Measurements from ENCODE around the gene OVAAL.

The OVAAL gene

GRCh38 chr1:180581635-180582039 lies 22.9 kb downstream of the OVAAL start:
- Histone ChIP-seq H3K27ac (no peak overlapping the region), H3K4me3 (no peak overlapping the region), H3K4me1 (no peaks in the 10 kb centered on the region), H3K27me3 (no peaks in the 10 kb centered on the region), H4K20me1 (no peaks in the 10 kb centered on the region), H3K9me3 (no peaks in the 10 kb centered on the region), H3K36me3 (no peaks in the 10 kb centered on the region), H3K4me2 (no peak overlapping the region), H3K9ac (no peak overlapping the region)
- TF ChIP-seq Cebpa-rat (IDR thresholded peaks at IDR 0.05): no peak

DNA sequence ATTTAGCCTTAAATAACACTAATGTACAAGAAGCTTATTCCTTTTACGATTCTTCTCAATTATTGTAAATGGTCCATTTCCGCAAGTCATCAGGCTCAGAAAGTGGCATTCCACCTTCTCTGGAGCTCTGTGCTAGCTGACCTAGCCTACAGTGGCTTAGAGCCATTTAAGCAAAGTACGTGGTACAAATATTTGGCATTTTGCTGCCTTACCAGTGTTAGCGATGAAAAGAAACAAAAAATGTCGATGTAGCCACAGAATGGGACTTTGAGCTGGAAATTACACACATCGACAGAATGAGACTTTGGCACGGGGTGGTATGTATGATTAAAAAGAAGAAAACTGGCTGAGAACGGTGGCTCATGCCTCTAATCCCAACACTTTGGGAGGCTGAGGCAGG lies 26.1 kb downstream of the OVAAL start:
- Histone ChIP-seq H3K27ac (no peak overlapping the region), H3K4me1 (no peaks in the 10 kb centered on the region), H3K4me2 (no peak overlapping the region), H3K9ac (no peak overlapping the region), H4K20me1 (no peaks in the 10 kb centered on the region), H3K9me3 (no peaks in the 10 kb centered on the region; the same call in 1 of the 2 replicates), H3K4me3 (no peak overlapping the region), H3K36me3 (no peaks in the 10 kb centered on the region), H3K27me3 (no peaks in the 10 kb centered on the region)
- TF ChIP-seq Cebpa-rat (IDR thresholded peaks at IDR 0.05): no peak

- Histone ChIP-seq H3K27ac (no peak overlapping the region), H3K4me3 (no peak overlapping the region), H3K4me1 (no peaks in the 10 kb centered on the region), H3K36me3 (no peaks in the 10 kb centered on the region), H3K27me3 (no peaks in the 10 kb centered on the region), H3K9ac (no peak overlapping the region), H3K9me3 (no peaks in the 10 kb centered on the region; the same call in 1 of the 2 replicates), H4K20me1 (no peaks in the 10 kb centered on the region), H3K4me2 (no peak overlapping the region)
- no peak for TF ChIP-seq Cebpa-rat (IDR thresholded peaks at IDR 0.05)
Observed at GRCh38 chr1:180585994-180586359, 27.2 kb downstream of the OVAAL start.

- H3K4me3 ChIP-seq: no peak overlapping the region
- H4K20me1 ChIP-seq: no peaks in the 10 kb centered on the region
- H3K4me2 ChIP-seq: no peak overlapping the region
- H3K4me1 ChIP-seq: no peaks in the 10 kb centered on the region
- no peaks in the 10 kb centered on the region for H3K27me3 ChIP-seq
- H3K9me3 ChIP-seq: no peaks in the 10 kb centered on the region; the same call in 1 of the 2 replicates
- no peaks in the 10 kb centered on the region for H3K36me3 ChIP-seq
- H3K9ac ChIP-seq: no peak overlapping the region
- no peak overlapping the region for H3K27ac ChIP-seq
- no peak for TF ChIP-seq Cebpa-rat (IDR thresholded peaks at IDR 0.05)
Observed at GRCh38 chr1:180586671-180587155, 27.9 kb downstream of the OVAAL start.

DNA sequence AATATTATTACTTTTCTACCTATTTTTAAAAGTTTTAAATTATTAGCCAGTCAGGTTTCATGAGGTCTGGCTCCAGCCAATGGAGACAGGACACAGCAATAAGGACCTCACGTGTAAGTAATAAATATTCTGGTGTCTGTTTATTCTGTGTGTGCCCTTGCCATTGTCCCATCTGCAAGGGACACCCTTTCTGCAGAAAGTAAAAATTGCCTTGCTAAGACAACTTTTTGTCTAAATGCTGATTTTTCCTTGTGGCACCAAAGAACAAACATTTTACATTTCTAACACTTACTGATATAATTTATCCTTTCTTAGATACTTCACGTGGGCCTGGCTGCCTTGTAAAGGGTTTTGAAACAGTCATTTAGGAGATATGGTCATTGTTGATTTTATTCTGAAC lies 29.4 kb downstream of the OVAAL start:
- H3K36me3 ChIP-seq: no peaks in the 10 kb centered on the region
- no peak overlapping the region for H3K4me2 ChIP-seq
- TF ChIP-seq Cebpa-rat (IDR thresholded peaks at IDR 0.05): no peak

DNA sequence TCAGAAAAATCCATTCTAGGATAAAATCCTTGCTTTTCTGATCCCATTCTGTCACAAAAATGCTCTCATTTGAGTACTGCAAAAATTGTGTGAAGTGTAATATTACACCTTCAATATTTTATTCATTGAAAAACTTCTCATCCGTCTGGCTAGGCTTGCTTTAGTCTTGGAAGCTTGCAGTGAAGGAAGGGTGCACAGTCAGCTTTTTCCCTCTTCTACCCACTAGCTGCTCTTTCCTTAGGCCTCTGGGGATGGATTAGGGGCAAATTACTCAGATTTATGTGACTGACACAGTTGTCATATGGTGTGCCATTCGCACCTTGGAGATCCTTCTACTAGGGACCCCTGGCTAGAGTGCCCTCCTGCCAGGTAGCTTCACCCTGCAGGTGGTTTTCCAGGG lies 32.1 kb downstream of the OVAAL start:
- H3K9me3 ChIP-seq: no peaks in the 10 kb centered on the region; the same call in 1 of the 2 replicates
- H3K27ac ChIP-seq: no peak overlapping the region
- no peaks in the 10 kb centered on the region for H4K20me1 ChIP-seq
- no peak overlapping the region for H3K4me2 ChIP-seq
- no peak for TF ChIP-seq Cebpa-rat (IDR thresholded peaks at IDR 0.05)
- no peaks in the 10 kb centered on the region for H3K4me1 ChIP-seq
- no peak overlapping the region for H3K9ac ChIP-seq
- no peaks in the 10 kb centered on the region for H3K36me3 ChIP-seq
- no peaks in the 10 kb centered on the region for H3K27me3 ChIP-seq
- no peak overlapping the region for H3K4me3 ChIP-seq

More for the DNA sequence above, 29.4 kb downstream of the OVAAL start:
- H3K9ac ChIP-seq: no peak overlapping the region
- no peaks in the 10 kb centered on the region for H3K4me1 ChIP-seq
- no peaks in the 10 kb centered on the region for H4K20me1 ChIP-seq
- no peak overlapping the region for H3K4me3 ChIP-seq
- H3K27me3 ChIP-seq: no peaks in the 10 kb centered on the region
- no peak overlapping the region for H3K27ac ChIP-seq
- no peaks in the 10 kb centered on the region; the same call in 1 of the 2 replicates for H3K9me3 ChIP-seq

DNA sequence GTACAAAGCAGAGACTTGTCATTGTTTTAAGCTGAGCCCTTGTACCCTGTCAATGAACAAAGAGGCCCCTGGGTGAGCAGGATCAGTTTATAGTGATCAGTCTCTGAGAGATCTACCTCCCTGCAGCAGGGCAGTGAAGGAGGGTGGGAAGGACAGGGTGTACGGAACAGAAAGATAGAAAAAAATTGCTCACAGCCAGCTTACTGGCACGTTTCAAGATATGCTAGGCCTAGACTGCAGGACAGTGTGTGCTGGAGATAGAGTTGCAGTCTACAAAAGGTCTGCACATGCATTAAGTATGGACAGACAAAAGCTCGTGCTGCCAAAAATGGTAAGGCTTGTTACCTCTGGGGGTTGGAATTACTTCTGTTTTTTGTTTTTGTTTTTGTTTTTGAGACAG lies 34.6 kb downstream of the OVAAL start:
- no peaks in the 10 kb centered on the region for H4K20me1 ChIP-seq
- no peak overlapping the region for H3K4me3 ChIP-seq
- H3K27ac ChIP-seq: no peak overlapping the region
- no peaks in the 10 kb centered on the region for H3K36me3 ChIP-seq
- H3K27me3 ChIP-seq: no peaks in the 10 kb centered on the region
- no peak overlapping the region for H3K9ac ChIP-seq
- H3K9me3 ChIP-seq: no peaks in the 10 kb centered on the region; the same call in 1 of the 2 replicates
- no peaks in the 10 kb centered on the region for H3K4me1 ChIP-seq
- TF ChIP-seq Cebpa-rat (IDR thresholded peaks at IDR 0.05): no peak
- no peak overlapping the region for H3K4me2 ChIP-seq

- Histone ChIP-seq H3K4me1 (no peaks in the 10 kb centered on the region), H4K20me1 (no peaks in the 10 kb centered on the region), H3K27ac (no peak overlapping the region), H3K36me3 (no peaks in the 10 kb centered on the region), H3K4me2 (no peak overlapping the region), H3K9me3 (no peaks in the 10 kb centered on the region), H3K27me3 (no peaks in the 10 kb centered on the region), H3K4me3 (no peak overlapping the region), H3K9ac (no peak overlapping the region)
- TF ChIP-seq Cebpa-rat (IDR thresholded peaks at IDR 0.05): no peak
Observed at GRCh38 chr1:180594723-180595122, 36.0 kb downstream of the OVAAL start.

DNA sequence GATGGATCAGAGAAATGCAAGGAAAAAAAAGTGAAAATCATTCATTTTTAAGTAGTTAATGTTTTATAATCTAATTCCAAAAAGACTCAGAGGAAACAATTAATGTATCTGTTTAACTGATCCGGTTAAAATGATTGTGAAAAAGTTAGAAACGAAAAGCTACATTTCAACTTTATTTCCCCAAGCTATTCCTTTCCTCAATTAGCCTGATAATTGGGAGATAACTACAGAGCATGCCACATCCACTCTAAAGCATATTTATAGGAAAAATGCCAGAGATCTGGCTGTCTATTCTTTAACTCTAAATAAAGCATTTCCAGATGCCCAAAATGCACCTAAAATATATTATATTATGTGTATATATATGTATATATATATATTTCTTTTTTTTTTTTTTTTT lies 37.2 kb downstream of the OVAAL start:
- Histone ChIP-seq H3K4me3 (no peak overlapping the region), H3K9ac (no peak overlapping the region), H3K4me1 (no peaks in the 10 kb centered on the region), H3K4me2 (no peak overlapping the region), H3K9me3 (no peaks in the 10 kb centered on the region), H3K36me3 (no peaks in the 10 kb centered on the region), H4K20me1 (no peaks in the 10 kb centered on the region), H3K27me3 (no peaks in the 10 kb centered on the region), H3K27ac (no peak overlapping the region)
- no peak for TF ChIP-seq Cebpa-rat (IDR thresholded peaks at IDR 0.05)

DNA sequence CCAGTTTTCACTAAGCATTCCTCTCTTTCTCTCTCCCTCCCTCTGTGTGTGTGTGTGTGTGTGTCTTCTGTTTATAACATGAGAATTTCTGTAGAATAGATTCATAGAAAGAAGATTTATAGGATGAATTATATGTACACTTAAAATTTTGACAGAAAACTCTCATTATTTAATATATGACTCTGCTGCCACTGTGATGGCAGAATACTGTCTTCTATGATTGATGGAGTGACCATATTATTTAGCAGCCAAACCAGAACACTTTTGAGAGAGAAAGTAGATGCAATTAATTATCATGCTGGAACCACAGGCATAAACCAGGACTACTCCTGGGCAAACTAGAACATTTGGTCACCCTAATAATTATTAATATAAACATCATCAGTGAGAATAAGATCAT lies 38.8 kb downstream of the OVAAL start:
- Histone ChIP-seq H3K4me2 (no peak overlapping the region), H3K9ac (no peak overlapping the region), H3K4me1 (no peaks in the 10 kb centered on the region), H3K4me3 (no peak overlapping the region), H3K27me3 (no peaks in the 10 kb centered on the region), H3K27ac (no peak overlapping the region), H3K9me3 (no peaks in the 10 kb centered on the region), H4K20me1 (no peaks in the 10 kb centered on the region), H3K36me3 (no peaks in the 10 kb centered on the region)
- TF ChIP-seq Cebpa-rat (IDR thresholded peaks at IDR 0.05): no peak

- no peak overlapping the region for H3K4me3 ChIP-seq
- H3K4me1 ChIP-seq: no peaks in the 10 kb centered on the region
- H3K4me2 ChIP-seq: no peak overlapping the region
- no peaks in the 10 kb centered on the region for H3K36me3 ChIP-seq
- H4K20me1 ChIP-seq: no peaks in the 10 kb centered on the region
- H3K9ac ChIP-seq: no peak overlapping the region
- TF ChIP-seq Cebpa-rat (IDR thresholded peaks at IDR 0.05): no peak
- no peaks in the 10 kb centered on the region for H3K27me3 ChIP-seq
- no peaks in the 10 kb centered on the region for H3K9me3 ChIP-seq
- H3K27ac ChIP-seq: no peak overlapping the region
Observed at GRCh38 chr1:180598333-180598974, 39.7 kb downstream of the OVAAL start.
